ENCODE results near the gene MUSTN1.

The MUSTN1 gene

DNA sequence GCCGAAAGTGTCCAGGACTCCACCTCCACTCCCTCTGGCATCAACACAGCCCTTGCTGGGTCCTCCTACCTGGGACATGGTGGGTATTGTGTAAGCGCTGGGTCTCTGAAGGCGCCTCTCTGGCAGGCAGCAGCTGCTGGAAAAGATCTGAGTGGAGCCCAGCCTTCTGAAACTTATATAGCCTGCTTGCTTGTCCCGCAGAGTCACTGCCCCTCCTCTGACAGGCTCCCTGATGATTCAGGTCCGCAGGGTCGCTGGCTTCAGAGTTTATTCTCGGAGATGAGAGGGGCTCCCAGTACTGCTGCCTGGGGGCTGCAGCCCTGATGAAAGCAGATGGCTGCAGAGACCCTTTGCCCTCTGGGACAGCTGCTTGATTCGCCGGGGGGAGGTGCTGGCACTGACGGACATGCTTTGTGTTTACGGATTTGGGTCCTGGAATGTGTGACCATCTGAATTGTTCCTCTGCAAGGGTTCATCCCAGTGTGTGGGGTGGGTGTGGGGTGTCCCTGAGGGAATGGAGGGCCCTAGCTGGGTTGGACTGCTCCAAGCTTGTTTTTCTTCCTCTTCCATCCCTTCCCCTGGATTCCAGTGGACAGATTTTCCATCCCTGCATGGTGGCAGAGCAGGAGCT is at the start of gene MUSTN1:
MUSTN1 (minus strand) TSS at position 149 of the 631 bp plus-strand sequence; CDS start at position 78, 71 bp downstream.
- DNase-seq (ENCODE audit: low read depth): no peak

DNA sequence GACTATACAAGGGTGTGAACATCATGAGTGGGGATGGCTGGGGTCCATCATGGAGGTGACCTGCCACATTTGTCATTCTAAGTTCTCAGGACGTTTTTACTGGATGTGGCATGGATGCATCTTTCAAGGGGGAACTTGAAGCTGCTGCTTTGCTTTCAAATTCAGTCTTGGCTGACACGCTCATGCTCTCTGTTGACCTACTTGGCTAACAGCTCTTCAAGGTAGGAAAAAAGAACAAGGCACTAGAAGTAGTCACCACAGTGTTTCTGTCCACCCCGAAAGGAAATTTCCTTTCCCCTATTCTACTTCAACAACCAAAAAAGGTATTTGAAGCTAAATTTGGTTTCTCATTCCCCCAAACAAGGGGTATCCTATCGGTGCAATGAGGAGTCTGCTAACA is 47.6 kb upstream of the MUSTN1 start:
- DNase-seq (ENCODE audit: low read depth): no peak

DNA sequence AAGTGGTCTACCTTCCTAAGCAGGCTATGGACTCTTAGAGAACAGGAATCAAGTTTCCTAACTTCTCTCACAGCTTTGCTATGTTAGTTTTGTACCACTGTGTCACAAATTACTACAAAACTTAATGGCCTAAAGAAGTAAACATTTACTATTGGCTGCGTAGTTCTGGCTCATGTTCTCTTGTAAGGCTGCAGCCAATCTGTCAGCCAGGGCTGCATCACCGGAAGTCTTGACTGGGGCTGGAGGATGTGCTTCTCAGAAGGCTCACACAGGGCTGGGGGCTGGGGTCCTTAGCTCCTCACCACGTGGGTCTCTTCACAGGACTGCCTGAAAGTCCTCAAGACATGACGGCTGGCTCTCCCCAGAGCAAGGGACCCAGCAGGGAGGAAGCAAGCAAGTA is 47.1 kb upstream of the MUSTN1 start:
- no peak for DNase-seq (ENCODE audit: low read depth)

DNA sequence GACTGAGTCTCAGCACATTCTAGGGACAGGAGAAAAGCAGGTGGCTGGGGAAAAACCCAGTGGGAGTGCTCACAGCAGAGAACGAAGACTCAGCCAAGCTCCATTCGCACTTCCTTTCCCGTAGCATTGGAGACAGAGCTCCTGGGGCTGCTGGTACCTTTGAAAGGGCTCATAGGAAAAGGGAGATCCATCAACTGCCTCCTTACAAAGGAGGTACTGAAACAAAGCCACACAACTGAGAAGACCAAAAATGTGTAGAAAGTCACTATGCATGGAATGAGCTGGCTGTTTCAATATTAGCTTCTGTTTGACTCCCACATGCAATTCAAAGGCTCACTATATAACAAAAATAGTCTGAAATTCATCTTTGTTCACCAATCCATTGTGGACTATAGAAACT is 45.7 kb upstream of the MUSTN1 start:
- no peak for DNase-seq (ENCODE audit: low read depth)

DNA sequence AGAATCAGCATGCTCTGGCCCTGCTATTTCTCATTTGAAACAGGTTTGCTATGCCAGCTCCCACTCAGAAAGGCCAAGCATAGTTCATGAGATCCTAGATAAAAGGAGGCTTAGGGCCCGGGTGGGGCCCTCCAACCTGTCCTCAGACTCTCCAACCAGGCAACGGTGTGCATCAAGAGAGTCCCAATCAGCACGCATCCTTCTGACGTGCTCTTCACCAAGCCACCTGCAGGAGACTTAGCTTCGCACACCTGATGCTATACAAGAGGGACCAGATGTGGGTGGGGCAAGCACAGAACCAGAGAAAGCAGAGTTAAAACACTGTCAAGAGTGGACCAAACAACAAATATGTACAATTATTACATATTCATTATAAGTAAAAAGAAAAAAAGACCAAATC is 45.2 kb upstream of the MUSTN1 start:
- no peak for DNase-seq (ENCODE audit: low read depth)

DNA sequence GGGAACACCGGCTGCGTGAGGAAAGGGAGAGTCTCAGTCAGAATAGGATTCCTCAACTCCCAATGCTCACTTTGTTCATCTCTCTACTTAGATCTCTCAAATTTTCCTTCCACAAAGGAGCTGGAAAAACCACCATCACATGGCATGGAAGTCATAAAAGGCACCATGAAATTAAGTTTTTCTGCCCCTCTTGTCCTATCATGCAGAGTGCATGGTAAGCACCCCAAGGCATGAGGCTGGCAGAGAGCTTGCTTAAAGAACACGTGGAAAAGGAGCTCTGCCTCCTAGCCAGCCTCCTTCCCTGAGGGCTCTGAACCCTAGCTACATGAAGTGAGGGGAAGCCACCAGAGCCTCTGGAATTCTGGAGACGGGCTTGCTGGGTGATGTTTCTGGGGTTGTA is 44.8 kb upstream of the MUSTN1 start:
- no peak for DNase-seq (ENCODE audit: low read depth)

DNA sequence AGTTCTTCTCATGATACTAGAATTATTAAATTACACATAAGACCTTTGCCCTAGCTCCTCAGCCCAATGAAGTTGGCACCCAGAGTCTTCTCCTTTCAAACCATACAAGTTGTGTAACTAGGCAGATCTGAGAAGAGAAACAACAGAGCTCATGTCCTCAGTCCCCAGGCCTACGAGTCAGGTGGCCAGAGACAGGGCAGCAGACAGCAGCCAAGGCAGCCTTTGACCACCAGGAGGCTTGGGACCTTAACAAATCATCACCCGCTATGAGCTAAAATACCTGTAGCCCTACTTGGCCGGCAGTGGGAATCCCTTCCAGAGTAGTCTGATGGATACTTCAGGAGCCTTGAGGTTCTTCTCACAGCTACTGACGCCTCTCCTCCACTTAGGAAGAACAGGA is 44.3 kb upstream of the MUSTN1 start:
- DNase-seq (ENCODE audit: low read depth): no peak

DNA sequence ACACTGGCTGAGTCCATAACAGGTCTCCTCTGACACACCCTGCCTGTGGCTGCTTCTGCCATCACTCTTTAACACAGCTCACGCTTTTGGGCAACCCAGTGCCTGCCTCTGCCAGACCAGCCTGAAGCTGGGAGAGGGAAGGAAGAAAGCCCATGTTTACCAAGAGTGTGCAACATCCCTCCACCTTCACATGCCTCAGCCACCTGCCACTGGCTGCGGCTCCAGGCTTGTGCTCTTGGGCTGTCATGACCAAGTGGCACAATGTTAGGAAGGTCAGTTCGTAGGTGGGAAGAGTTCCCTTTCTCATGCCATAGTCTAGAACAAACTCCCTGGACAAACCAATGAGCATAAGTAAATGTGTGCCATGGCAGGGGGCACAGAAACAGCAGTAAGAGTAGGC is 42.3 kb upstream of the MUSTN1 start:
- no peak for DNase-seq (ENCODE audit: low read depth)

DNA sequence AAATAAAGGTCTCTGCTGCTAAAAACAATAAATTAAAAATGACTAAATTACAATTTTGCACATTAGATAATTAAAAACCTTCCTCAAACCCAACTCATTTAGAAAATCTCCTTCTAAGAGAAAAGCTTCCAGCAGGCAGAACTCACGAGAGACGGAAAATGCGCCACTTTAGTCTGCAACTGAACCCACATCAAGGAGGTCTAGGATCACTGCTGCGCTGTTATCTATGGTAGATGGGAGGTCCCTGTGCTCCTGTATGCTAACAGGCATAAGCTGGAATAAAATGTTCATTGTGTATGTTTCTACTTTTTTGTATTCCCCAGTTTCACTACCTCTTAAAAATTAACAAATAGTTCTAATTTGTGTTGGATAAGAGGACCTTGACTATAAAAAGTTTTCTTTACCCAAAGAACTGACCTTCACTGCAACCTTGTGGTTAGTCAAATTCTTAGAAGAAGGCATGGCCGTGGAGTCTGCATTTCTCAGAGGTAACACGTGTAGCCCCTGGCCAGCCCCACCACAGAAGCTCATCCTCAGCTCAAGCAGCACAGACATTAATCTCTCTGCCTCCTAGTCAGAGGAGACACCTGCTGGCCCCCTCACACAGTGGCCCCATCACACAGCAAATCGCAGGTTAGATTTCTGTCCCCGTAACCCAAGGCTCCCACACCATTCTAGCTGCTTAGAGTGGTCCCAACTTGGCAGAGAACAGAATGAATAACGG is 40.2 kb upstream of the MUSTN1 start:
- no peak for DNase-seq (ENCODE audit: low read depth)

DNA sequence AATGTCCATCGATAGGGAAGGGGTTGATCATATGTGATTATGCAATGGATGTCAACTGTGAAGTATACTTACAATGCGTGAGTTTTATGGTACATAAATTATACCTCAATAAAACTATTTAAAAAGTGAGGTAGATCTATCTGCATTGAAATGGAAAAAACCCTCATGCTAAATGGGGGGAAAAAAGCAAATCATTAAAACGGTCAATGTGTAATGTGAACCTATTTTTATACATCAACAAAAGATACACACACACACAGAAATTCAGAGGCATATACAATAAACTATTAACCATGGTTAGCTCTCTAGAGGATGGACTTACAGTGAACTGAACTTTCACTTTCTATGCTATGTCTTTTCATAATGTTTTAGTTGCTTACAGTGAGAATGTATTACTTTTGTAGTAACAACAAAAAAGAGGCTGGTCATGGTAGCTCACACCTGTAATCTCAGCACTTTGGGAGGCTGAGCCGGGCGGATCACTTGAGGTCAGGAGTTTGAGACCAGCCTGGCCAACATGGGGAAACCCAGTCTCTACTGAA is 39.4 kb upstream of the MUSTN1 start:
- no peak for DNase-seq (ENCODE audit: low read depth)

DNA sequence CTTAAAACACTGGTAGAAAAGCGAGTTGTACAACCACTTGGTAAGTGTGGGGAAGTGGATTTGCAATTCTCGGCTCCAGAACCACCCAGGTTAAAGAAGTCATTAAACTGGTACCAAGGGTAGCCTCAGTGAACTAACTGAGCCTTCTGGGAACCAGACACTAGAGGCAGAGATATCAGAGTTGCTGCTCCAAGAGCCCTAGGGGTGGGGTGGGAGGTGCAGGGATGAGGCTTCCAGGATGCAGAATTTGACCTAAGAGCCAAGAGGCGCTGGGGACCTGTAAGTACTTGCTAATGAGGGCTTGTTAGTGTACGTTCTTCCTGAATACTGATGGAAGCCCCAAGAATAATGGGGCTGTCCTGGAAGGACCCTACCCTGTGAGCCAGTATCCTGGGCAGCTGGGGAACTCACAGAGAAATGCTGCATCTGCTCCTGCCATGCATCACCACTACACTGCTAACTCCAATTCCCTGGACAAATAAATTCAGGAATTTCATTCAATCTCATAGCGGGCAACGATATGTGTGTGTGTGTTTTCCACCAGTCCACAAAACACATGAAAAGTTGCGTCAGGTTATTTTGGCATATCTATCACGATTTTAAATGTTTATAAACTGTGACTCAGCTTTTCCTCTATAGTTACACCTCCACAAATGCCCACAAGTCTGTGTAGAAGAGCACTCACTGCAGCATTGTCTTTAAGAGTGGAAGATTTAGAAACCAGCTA is 38.8 kb upstream of the MUSTN1 start:
- DNase-seq (ENCODE audit: low read depth): no peak

DNA sequence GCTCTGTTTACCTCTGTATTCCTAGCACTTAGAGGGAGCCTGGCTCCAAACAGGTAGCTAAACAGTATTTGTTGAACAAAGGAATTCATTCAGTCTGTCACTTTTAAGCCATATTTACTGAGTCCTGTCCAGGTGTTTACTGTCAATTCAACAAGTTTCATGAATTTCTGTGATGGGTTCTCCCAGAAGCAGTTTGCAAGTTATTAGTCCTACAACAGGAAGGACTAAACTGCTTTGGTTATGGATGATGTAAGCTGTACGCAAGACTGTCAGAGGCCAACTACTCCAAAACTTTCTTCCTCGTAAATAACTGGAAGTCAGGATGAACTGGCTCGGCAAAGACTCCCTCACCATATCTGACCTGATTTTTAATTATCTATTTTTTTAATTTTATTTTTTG is 37.4 kb upstream of the MUSTN1 start:
- no peak for DNase-seq (ENCODE audit: low read depth)

DNA sequence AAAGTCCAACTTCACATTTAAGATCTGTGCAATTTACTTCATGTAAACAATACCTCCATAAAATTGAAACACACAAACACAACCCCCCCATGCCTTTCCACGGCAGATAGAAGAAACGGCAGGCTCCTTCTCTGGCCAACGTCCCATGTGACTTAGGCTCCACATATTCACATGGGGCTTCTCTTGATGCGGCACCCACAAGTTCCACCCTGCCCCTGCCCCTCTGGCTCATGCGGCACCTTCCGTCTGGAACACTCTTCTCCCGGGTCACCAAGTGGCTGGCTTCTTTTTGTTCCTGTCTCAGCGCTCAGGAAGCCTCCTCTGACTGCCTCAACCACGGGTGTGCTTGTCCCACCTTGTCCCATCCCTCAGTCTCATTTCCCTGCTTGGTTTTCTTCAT is 36.9 kb upstream of the MUSTN1 start:
- DNase-seq (ENCODE audit: low read depth): no peak

DNA sequence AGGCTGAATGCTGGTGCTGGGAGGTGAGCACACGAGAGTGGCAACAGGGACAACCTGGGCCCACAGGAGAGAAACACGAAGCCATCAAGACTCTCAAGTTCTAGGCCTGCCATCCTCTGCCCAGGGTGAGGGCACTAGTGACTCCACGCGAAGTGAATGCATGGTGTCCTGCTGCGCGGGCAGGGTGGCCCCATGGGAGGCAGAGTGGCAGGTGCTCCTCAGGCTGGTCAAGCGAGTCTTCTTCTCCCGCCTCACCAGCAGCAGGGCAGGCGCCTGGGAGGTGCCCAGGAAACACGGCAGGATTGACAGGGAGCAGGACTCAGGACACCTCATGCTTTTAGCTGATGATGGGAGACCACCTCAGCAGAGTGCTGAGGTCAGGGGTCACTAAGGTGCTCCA is 35.7 kb upstream of the MUSTN1 start:
- no peak for DNase-seq (ENCODE audit: low read depth)

DNA sequence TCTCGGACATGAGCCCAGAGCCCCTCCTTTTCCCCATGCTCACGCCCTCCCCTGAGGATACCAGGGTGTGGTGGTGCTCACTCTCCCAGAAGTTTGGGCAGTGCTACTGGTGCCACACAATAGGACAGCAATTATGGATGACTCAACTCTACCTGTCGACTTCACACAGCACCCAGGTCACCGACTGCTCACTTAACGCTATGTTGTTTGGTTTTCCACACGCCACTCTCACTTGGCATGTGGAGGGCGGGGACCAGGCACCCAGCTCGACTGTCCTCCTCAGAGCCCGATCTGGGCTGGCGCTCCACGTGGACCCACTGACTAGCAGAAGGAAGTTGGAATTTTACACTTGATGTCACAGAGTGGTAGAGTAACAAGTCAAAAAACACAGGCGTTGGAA is 31.6 kb upstream of the MUSTN1 start:
- no peak for DNase-seq (ENCODE audit: low read depth)

DNA sequence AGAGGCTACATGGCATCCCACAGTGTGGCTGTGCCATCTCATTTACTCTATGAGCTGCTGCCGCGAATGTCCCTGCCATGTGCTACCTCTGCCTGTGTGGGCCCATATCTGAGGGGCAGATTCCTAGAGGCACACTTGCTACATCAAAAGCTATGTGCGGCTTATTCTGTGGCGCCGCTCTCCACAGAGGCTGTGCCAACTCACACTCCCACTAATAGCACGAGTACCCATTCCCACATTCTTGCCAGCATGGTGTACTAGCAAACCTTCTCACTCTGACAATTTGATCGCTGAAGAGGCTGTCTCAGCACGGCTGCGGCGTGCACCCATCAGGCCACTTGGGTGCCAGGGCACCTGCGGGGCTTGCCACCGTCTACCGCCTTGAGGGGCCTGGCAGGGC is 31.2 kb upstream of the MUSTN1 start:
- DNase-seq (ENCODE audit: low read depth): no peak

DNA sequence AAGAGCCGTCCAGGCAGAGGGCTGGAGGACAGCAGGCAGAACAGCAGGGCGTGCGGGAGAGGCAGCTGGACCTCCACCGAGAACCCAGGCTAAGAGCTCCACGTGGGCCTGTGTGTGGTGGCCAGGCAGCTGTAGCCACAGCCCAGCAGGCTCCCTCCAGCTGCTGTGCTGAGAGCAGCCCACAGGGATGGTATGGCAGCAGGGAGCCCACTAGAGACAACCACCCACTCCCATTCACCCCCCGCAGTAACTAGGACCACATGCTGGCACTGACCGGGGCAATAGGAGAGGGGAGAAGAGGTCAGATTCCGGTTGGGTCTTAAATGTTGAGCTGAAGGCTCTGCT is 25.6 kb upstream of the MUSTN1 start:
- no peak for DNase-seq (ENCODE audit: low read depth)

DNA sequence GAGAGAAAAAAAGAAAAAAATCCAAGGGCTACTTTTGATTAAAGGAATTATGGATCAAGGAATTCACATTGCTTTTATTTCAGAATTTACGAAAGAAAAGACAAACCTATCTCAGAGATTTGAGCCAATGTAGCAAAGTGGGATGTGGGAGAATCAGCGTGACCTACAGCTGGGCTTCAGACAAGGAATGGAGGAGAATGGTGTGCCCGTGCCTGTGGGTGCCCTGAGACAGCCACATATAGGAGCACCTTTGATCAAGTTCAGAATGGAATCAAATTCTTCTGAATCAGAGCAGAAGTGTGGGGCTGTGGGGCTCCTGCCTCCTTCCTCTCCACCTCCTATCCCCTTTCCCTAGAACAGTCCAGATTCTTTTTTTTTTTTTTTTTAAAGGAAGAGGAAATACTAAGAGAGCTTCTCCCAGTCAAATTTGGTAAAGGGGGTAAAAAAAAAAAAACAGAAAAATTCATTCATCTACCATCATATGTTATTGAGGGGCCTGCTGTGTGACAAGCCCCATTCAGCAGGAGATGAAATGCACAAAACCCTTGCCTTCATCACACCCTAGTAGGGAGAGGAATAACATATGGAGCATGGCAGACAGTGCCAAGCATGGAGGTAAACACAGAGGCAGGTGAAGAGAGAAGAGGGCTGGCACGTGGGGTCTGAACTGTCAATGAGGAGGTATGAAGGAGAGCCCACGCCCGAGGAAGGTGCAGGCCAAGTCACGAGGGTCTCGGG is 25.0 kb upstream of the MUSTN1 start:
- no peak for DNase-seq (ENCODE audit: low read depth)

DNA sequence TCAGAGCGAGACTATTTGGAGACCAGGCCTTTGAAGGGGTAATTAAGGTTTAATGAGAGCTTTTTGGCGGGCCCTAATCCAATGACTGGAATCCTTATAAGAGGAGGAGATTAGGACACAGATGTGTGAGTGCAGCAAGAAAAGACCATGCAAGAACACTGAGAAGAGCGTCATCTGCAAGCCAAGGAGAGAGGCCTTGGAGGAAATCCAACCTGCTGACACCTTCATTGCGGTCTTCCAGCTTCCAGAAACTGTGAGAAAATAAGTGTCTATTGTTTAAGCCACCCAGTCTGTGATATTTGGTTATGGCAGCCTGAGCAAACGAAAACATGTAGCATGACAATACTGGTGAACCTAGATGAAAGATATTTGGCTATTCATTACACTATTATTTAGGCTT is 23.0 kb upstream of the MUSTN1 start:
- no peak for DNase-seq (ENCODE audit: low read depth)

DNA sequence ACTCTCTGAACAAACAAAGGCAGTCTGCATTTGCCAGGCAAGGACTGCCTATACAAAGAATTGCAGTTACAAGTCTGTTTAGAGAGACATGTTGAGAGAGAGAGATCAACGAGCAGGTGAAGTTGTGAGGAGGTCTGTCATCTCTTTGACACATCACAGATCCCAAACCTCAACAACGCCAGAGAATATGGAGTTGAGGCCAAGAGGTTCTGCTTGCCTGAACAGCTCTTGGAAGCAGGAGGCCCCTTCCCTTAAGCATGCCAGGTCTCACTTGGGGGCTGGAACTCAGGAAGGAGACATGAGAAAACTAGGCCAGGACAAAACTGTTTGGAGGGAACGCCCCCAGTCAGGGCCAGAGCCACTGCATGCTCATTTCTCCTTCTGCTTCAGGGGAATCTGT is 22.3 kb upstream of the MUSTN1 start:
- DNase-seq (ENCODE audit: low read depth): no peak

DNA sequence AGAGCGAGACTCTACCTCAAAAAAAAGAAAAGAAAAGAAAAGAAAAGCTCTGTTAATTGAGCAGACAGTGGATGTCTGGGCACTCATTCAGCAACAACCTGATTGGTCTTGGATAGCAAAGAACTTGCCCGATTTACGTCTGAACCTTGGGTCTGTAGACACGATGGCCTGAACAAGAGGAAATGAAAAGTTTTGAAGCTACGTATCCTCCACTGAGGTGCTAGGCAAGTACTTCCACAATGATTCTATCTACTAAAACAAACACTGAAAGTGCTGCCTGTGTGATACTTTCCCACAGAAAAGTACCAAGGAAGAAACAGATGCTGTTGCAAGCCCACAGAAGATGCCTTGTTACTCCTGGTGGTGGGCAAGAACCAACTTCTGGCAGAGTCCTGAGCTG is 21.8 kb upstream of the MUSTN1 start:
- DNase-seq (ENCODE audit: low read depth): no peak

DNA sequence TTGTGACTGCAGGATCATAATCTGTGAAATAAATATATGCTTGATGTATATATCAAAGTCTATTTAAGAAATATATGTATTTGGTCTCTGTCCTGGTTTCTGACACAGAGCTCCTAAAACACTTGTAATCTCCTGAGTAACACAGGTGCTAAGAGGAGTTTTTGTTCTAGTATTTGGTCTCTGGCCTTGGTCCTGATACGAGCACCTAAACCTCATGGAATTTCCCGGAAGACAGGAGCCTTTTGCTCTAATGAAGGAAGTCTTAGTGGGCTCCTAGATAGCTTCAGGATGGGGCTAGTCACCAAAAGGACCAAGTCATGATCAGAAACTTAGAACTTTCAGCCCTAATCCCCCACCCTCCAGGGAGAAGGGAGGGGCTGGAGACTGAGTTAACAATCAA is 19.2 kb upstream of the MUSTN1 start:
- no peak for DNase-seq (ENCODE audit: low read depth)

DNA sequence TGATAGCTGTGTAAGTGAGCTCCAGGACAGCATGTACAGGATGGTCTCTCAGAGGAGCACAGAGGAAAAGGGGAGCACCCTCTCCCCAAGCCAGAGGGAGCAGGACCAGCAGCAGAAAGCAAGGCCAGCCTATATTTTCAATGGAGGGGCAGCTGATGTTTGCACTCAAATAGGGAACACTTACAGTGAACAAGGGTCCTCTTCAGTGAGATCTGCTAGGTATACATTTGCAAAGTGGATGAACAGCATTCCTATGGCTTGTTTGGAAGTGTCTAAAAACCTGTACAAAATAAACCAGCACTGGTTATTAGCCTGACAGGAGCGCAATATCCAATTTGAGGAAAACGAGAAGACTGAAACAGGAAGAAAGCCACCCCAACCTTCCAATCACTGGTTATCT is 17.6 kb upstream of the MUSTN1 start:
- no peak for DNase-seq (ENCODE audit: low read depth)

All from stimulated activated CD8-positive, alpha-beta memory T cell treated with anti-CD3 and anti-CD28 coated beads, Interleukin-4, amount 100 ng/mL, for 24 hours (primary cell).